ENCODE data around the gene ZBTB45.

ZBTB45 gene

DNA sequence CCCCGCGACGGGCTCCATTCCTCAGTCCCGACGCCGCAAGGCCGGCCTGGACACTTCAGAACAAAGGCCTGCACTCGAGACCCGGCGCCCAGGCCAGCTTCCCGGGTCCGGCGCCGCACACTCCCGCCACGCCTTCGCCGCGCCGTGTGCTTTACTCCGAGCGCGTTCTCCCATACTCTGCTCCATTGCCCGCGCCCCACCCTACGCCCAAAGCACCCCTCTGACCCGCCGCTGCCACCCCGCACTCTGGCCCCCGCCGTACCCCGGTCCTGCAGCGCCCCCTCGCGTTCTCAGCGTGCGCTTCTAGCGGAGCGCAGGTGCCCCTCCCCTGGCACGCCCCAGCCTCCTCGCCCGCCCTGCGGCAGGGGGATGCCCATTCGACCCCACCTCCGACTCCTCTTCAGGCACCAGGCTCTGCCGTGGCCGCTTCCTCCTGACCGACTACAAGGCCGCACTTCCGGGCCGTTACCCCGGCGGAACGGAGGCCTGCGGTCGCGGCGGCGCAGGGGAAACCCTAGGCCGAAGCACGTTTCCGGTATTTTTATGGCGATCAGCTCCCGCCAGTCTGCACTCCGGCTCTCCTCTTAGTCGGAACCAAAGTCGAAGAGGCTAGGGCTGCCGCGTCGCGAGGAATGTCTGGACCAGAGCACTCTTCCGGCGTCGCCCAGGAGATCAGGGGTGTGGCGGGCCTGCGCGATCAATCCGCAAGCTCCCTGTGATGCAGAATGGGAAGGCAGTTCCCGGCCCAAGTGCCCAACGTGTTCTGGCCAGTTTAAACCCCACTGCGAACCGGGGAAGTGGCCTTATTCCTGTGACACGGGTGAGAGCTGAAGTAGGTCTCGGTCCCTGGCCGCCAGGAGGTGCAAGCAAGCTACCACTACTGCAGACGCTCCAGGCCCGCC lies at the start of gene ZBTB45:
Gene ZBTB45 (minus strand): TSS at position 456 of the 902 bp plus-strand sequence. CDS start 2,137 bp downstream, outside the sequence.
- DNase-seq = peak; percentile 93 to 97

- no peak for DNase-seq
These were observed 49.0 kb upstream of the ZBTB45 start for GRCh38 chr19:58568453-58569130.

GRCh38 chr19:58566989-58567388 lies 47.4 kb upstream of the ZBTB45 start:
- no peak for DNase-seq

DNA sequence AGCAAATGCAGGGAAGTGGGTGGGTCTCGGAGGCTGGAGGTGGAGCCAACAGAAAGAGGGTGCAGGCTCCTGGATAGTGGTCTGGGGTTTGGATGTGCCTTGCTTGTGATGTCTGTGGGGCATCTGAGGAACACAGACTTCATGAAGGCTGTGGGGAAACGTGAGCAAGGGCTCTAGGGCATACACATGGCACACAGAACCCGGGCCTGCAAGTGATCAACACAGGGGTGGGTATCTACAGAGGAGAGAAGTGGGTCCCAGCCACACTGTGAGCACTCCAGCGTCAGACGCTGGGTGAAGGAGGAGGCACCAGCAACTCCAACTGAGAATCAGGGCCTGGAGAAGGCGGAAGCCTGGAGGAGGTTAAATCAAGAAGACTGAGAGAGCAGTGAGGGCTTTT lies 44.2 kb upstream of the ZBTB45 start:
- DNase-seq = no peak

- no peak for DNase-seq
These were observed 43.5 kb upstream of the ZBTB45 start for GRCh38 chr19:58563034-58563573.

DNA sequence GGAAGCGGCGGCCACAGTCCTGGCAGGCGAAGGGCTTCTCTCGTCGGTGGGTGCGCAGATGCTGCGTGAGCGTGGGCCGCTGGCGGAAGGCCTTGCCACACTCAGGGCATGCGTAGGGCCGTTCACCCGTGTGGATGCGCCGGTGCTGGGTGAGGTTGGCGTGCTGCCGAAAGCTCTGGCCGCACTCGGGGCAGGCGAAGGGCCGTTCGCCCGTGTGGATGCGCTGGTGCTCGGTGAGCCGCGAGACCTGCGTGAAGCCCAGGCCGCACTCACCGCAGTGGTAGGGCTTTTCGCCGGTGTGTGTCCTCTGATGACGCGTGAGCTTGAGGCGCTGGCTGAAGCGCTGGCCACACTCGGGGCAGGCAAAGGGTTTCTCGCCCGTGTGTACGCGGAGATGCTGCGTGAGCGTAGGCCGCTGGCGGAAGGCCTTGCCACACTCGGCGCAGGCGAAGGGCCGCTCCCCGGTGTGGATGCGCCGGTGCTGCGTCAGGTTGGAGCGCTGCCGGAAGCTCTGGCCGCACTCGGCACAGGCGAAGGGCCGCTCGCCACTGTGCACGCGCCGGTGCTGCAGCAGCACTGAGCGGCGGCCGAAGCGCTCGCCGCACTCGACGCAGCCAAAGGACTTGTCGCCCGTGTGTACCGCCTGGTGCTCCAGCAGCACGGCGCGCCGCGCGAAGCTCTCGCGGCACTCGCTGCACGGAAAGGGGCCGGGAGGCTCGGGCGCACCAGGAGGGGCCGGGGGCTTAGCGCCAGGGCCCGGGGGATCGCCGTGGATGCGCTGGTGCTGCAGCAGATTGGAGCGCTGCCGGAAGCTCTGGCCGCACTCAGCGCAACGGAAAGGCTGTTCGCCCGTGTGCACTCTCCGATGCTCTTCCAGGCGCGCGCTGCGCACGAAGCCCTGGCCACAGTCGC lies 42.8 kb upstream of the ZBTB45 start:
- DNase-seq = no peak

DNA sequence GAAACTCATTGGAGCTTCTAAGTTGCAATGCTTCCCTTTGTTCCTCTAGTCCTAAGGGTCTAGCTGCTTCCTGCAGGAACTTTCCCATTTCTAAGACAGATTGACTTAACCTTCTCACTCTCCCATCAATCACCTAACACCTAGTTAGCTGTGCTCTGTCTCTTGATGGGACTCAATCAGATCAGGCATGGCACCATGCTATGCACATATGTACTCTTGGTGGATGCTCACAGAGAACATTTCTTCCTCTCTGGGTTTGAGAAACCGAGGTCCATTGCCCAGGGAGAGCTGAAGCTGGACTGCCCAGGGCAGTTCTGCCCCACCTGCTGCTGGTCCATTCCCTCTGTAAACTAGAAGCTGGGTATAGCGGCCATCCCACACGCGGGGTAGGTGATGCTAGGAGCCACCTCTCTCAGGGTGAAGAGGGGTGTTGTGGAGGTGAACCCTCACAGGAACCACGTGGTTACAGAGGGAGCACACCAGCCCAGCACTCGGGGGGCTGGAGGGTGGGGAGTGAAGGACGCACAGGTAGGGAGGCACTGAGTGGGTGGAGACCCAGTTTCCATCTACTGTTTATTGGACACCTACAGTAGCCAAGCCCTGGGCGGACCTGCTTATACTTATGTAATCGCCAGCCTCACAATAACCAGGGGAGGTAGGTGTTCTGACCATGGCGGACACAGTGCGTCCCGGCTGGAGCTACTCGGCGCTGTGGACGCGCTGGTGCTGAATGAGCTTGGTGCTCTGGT lies 41.9 kb upstream of the ZBTB45 start:
- DNase-seq = no peak

- DNase-seq = no peak
These were observed 41.3 kb upstream of the ZBTB45 start for GRCh38 chr19:58560921-58561320.

GRCh38 chr19:58560007-58560887 lies 40.6 kb upstream of the ZBTB45 start:
- no peak for DNase-seq

DNA sequence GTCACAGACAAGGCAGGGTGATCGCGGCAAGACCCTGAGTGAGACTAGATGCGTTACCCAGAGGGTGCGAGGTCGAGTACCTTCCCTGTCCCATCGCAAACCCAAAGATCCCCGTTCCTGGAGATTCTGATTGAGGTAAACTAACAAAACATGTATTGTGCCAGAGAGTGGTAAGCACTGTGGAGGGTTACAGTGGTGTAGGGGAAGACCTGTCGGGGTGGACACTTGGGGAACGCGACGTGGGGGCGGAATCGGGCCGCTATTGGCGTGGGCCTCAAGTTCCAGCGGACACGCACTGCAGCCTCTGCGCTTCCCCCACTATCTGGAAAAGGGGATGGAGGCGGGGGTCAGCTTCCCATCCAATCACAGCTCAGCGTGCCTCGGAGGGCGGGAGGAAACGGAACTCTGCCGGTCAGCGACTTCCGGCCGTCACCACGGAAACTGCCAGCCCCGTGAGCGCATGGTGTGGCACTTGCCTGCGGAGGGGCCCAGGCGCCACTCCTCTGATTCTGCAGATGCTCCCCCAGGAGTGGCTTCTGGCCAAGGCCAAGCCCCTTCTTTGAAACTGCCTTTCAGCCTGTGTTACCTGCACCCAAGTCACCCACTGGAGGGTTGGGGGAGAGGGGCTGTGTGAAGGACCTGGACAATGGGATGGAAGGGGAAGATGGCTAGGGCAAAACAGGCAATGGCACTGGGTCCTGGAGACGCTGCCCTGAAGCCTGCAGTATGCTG lies 39.8 kb upstream of the ZBTB45 start:
- DNase-seq = no peak

DNA sequence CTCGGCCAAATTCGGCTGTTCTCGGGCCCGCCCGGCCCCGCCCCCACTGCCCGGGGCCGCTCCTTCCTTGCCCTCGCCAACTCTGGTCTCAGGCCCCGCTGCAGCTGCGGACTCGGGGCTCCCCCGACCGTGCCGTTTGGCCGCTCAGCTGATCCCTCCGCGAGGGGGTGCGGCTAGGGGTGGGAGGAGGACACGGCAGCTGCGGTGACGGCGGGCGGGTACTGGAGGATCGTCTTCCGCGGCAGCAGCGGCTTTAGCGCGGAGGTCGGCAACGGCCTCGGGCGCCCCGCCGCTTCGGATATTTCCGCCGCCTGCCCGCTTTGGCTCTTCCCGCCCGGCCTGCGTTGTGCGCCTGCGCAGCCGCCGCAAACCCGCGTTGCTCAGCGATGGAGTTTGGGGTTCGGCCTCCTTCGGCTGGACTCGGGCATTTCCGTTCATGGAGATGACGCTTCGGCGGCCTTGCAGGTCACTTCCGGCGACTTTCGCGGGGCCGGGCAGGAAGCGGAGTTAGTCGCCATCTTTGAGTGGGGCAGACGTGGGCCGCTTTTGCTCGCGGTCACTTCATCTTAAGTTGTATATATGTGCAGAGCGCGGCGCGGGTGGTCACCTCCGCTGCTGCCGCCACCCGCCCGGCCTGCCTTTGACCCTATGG lies 39.1 kb upstream of the ZBTB45 start:
- DNase-seq = no peak

- no peak for DNase-seq
These were observed 38.5 kb upstream of the ZBTB45 start, which contains the start of gene UBE2M for GRCh38 chr19:58558066-58558622. TSS of gene UBE2M (minus strand) at chr19:58558611. CDS start at chr19:58558381, 230 bp downstream.

DNA sequence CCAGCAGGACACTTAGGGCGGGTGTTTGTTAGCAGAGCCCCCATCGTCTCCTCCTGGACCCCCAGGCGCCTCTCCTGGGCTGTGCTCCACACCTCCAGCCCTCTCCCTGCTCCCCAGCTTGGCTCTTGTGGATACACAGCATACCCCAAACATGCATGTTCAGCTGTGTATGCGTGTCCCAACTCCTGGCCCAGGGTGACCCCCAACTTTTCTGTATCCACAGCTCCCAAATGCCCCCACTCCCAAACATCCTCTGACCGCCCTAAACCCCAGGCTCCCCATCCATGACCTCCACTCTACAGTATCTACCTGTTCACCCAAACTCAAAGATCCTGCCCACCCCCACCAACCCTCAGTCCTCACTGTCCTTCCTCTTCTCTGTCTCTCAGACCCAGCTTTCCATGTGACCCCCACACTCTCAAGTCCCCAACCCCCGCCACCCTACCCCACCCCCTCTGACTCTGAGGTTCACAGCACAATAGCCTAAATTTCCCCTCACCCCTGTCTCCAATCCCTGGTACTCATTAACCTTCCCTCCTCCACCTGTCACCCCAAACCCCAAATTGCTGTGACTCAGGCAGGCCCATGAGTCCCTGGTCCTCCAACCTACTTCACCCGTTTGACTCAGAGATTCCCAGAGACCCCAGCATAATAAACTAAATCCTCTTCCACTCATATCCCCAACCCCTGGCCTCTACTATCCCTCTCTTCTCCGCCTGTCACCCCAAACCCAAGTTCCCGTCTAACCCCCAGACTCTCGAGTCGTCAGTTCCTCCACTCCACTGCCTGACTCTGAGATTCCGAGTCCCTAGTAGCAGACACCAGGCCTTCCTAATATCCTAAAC lies 37.8 kb upstream of the ZBTB45 start:
- DNase-seq = no peak

DNA sequence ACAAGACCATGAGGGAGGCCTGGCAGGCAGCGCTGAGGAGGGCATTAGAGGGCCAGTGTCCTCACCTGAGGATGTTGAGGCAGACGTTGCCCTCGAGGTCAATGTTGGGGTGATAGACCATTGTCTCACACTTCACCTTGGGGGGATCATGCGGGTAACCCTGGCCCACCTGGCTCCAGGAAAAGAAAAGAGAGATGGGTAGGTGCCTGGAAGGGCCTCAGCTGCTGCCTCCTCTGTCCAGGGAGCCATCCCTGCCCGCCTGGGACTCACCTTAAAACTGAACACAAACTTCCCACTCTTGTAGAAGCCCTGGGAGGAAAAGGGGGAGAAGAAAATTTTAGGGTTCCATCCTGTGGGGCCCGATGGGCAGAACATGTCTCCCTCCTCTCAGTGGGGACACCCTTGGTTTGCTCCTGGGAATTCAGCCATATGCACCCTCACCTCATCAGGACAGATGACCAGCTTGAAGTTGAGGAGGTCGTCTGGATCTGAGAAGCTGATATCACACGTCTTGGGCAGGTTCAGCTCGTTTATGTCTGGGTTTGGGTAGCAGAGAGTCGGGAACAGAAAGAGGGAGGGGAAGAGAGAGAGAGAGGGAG lies 37.1 kb upstream of the ZBTB45 start:
- DNase-seq = no peak

DNA sequence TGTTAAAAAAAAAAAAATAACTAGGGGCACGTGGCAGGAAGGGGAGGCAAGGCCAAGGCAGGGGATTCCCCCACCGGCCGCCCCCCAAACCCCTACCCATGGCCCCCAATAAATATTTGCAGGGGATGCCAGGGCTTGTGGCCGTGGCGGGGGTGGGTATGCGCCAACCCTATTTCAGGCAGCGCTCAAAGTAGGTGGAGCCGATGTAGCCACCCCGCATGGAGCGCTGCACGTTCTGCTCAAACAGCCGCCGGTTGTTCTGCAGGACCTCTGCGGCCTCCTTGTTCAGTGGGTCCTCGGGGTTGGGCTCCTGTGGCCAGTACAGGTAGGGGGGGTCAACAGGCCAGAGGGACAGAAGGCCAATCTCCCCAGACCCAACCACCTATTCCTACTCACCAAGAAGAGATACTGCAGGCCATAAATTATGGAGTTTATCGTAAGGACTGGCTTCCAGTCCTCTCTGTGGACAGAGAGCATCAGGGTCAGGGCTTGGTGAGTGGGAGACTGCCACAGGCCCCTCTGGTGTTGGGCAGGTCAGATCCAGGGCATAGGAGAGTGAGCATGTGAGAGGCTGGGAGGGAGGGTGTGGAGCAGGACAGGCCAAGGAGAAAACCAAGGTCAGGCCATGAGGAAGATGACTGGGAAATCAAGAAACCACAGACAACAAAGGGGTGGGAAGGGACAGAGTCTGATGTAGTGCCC lies 36.5 kb upstream of the ZBTB45 start:
- no peak for DNase-seq

- no peak for DNase-seq
These were observed 35.8 kb upstream of the ZBTB45 start for GRCh38 chr19:58555369-58555885.
